Brain pericyte (primary cell): Measurements from ENCODE around the gene CHAF1A.

Source experiments
- DNase-seq: peaks from one replicate; pipeline ENCODE4 v3.0.0-alpha.2; 2012; ENCODE audit warnings: low read depth, low spot score

The CHAF1A gene

GRCh38 chr19:4455719-4456475 is 53.5 kb downstream of the CHAF1A start:
- peak; percentile 61 for DNase-seq

- DNase-seq: peak; percentile 29
Measured at GRCh38 chr19:4456476-4456842, 54.0 kb downstream of the CHAF1A start.

- peak; percentile 29 for DNase-seq
Measured at GRCh38 chr19:4456843-4457653, 54.6 kb downstream of the CHAF1A start.

- DNase-seq: peak; percentile 84
Measured at GRCh38 chr19:4457654-4458395, 55.4 kb downstream of the CHAF1A start, which contains the start of gene UBXN6. UBXN6 (minus strand) TSS chr19:4457794; CDS start chr19:4457697, 97 bp downstream.

GRCh38 chr19:4464815-4465581 is 62.6 kb downstream of the CHAF1A start:
- no peak for DNase-seq

GRCh38 chr19:4467835-4468234 is 65.4 kb downstream of the CHAF1A start:
- DNase-seq: no peak

- peak; percentile 100 for DNase-seq
Measured at GRCh38 chr19:4471403-4472173, 69.1 kb downstream of the CHAF1A start.

- no peak for DNase-seq
Measured at GRCh38 chr19:4472174-4472974, 69.9 kb downstream of the CHAF1A start, which contains the start of gene HDGFL2. HDGFL2 (plus strand) TSS chr19:4472297; CDS start chr19:4472351, 54 bp downstream.

GRCh38 chr19:4473011-4473762 is 70.7 kb downstream of the CHAF1A start:
- DNase-seq: no peak

GRCh38 chr19:4473763-4474513 is 71.5 kb downstream of the CHAF1A start:
- no peak for DNase-seq

- DNase-seq: peak; percentile 46
Measured at GRCh38 chr19:4474514-4475022, 72.1 kb downstream of the CHAF1A start.

GRCh38 chr19:4477034-4477801 is 74.8 kb downstream of the CHAF1A start:
- DNase-seq: no peak

GRCh38 chr19:4482721-4483364 is 80.4 kb downstream of the CHAF1A start:
- no peak for DNase-seq

GRCh38 chr19:4483385-4483784 is 80.9 kb downstream of the CHAF1A start:
- DNase-seq: no peak

- no peak for DNase-seq
Measured at GRCh38 chr19:4487572-4487971, 85.1 kb downstream of the CHAF1A start.

GRCh38 chr19:4488496-4488895 is 86.1 kb downstream of the CHAF1A start:
- DNase-seq: no peak

- no peak for DNase-seq
Measured at GRCh38 chr19:4491446-4491845, 89.0 kb downstream of the CHAF1A start.
